GM12864 (cell line): ENCODE results near the gene UROC1.

Source experiments
- DNase-seq: peaks from one replicate; pipeline ENCODE4 v3.0.0-alpha.2; 2011; ENCODE audit warnings: low read depth
- H3K4me3 ChIP-seq: 2 replicates; pipeline ENCODE4 v1.5.1; 2011; ENCODE audit warnings: mild to moderate bottlenecking, low read depth, low read length, control low read depth
- CTCF ChIP-seq: IDR thresholded peaks from 2 replicates; pipeline ENCODE4 v1.5.1; 2011; ENCODE audit warnings: low read depth, mild to moderate bottlenecking, moderate library complexity, low read length, control low read depth, inconsistent platforms; ENCODE audit errors: missing control alignments

Gene UROC1

DNA sequence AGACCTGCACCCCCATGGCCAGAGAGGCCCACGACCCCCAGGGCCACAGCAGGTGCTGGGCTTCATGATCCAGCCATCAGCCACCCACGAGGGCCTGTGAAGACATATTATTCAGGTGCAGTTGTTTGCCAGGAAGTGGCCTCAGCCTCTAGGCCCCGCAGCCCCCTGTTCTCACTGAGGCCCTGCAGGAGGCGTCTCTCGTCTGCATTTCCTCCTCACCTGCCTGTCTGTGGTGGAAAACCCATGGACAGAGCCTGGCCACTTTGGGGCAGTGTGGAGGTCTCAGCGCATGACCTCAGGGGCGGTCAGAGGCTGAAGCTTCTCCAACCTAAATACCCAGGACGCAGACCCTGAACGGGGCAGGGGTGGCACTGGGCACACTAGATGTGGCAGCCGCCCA is 18.6 kb downstream of the UROC1 start:
- no peak overlapping the region for H3K4me3 ChIP-seq
- DNase-seq: no peak
- TF ChIP-seq CTCF: no peak

GRCh38 chr3:126498461-126498860 is 19.1 kb downstream of the UROC1 start:
- TF ChIP-seq CTCF: no peak
- H3K4me3 ChIP-seq: no peak overlapping the region

GRCh38 chr3:126497956-126498355 is 19.6 kb downstream of the UROC1 start:
- DNase-seq: no peak
- no peak for TF ChIP-seq CTCF
- no peak overlapping the region for H3K4me3 ChIP-seq

More at GRCh38 chr3:126498461-126498860, 19.1 kb downstream of the UROC1 start:
- DNase-seq: no peak

- TF ChIP-seq CTCF: no peak
- no peak overlapping the region for H3K4me3 ChIP-seq
- no peak for DNase-seq
Observed at GRCh38 chr3:126496894-126497850, 20.4 kb downstream of the UROC1 start.

GRCh38 chr3:126495786-126496185 is 21.8 kb downstream of the UROC1 start:
- no peak for DNase-seq
- TF ChIP-seq CTCF: no peak
- H3K4me3 ChIP-seq: no peak overlapping the region

DNA sequence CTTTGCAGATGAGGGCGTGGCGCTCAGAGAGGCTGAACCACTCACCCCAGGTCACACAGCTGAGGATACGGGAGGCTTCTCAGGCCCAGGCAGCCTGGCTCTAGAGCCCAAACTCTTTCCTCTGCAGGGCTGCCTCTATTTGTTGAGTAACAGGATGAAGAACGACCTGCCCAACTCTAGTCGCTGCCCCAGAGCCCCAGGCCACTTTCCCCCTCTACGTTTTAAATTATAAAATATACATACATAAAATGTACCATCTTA is 22.7 kb downstream of the UROC1 start:
- no peak overlapping the region for H3K4me3 ChIP-seq
- no peak for DNase-seq
- no peak for TF ChIP-seq CTCF
